Thyroid gland (tissue), 4 donors: Measurements from ENCODE around the gene UBXN4. TPM values are rescaled to one million over a fixed set of nuclear protein-coding genes. Genes with fewer than 3 reads are reported as not detected.
A peak's percentile ranks its signal among the peaks of the same experiment; 100 is the strongest.

Experiments
- DNase-seq, 2 donors: peaks; one replicate each; pipeline ENCODE4 v3.0.0-alpha.2; 2019
- H3K27ac ChIP-seq, 3 donors: fragments of 200-600 bp; sonication (generic); 1 replicate in 2 of 3; 2 replicates in 1 of 3; pipeline ENCODE4 v1.5.1; 2016 to 2019; ENCODE audit warnings: mild to moderate bottlenecking in 1 of 3, moderate library complexity in 1 of 3
- H3K27me3 ChIP-seq: fragments of 200-600 bp; sonication (generic); one replicate; pipeline ENCODE4 v1.5.1; 2019
- H3K36me3 ChIP-seq, 2 donors: fragments of 200-600 bp; sonication (generic); one replicate each; pipeline ENCODE4 v1.5.1; 2016 to 2019
- H3K4me1 ChIP-seq, 2 donors: fragments of 200-600 bp; sonication (generic); one replicate each; pipeline ENCODE4 v1.5.1; 2017 to 2019
- H3K4me3 ChIP-seq, 3 donors: fragments of 200-600 bp; sonication (generic); replicated peaks in 1 of 3; 1 replicate in 2 of 3; 2 replicates in 1 of 3; pipeline ENCODE4 v1.5.1; 2016; ENCODE audit warnings: mild to moderate bottlenecking in 1 of 3
- H3K9me3 ChIP-seq: fragments of 200-600 bp; sonication (generic); one replicate; pipeline ENCODE4 v1.5.1; 2017
- CTCF ChIP-seq, 6 experiments: fragments of 200-600 bp in 3 of 6; fragments of 450-650 bp in 3 of 6; sonication (generic) in 3 of 6; IDR thresholded peaks; one replicate each; pipeline ENCODE4 v1.5.1; 2016 to 2019; ENCODE audit warnings: antibody characterized with exemption in 6 of 6, mild to moderate bottlenecking in 2 of 6, inconsistent platforms in 1 of 6, moderate library complexity in 1 of 6
- POLR2A ChIP-seq, 2 donors: fragments of 450-650 bp; IDR thresholded peaks; one replicate each; pipeline ENCODE4 v1.6.1; 2017; ENCODE audit warnings: antibody characterized with exemption in 2 of 2, mild to moderate bottlenecking in 2 of 2, moderate library complexity in 1 of 2
- WGBS, 2 donors: methylation state at CpG; one replicate each; pipeline ENCODE4 v1.1.5; 2017; 5-methylcytosine and 5-hydroxymethylcytosine counted together
- intact Hi-C: fragments of 100-400 bp; cut with DNase I; formaldehyde crosslinking; loops from one replicate; pipeline ENCODE4 v1.15.1; 2023
- total RNA-seq, 4 donors: library from RNA; depleted of rRNA; stranded (reverse); fragments of >200 nt; gene quantifications; one replicate each; pipeline ENCODE4 v1.2.3, GENCODE V29; 2016

UBXN4 gene
- total RNA-seq, 4 donors from 2014 or later: 83.6 to 134 (median 98.6) TPM

- no peak for TF ChIP-seq POLR2A (IDR thresholded peaks at IDR 0.05)
- no peak overlapping the region for H3K27ac ChIP-seq
- intact Hi-C loops: no loop called here
- peaks cover 62 to 83% of the 10 kb centered on the region in 2 donors for H3K36me3 ChIP-seq
- no peak for DNase-seq
- no peaks in the 10 kb centered on the region for H3K4me1 ChIP-seq
- no peaks in the 10 kb centered on the region for H3K27me3 ChIP-seq
- 50% methylated on average over 2 of the region's 2 CpGs for WGBS, 2 donors
- H3K4me3 ChIP-seq: no peak overlapping the region
- no peaks in the 10 kb centered on the region for H3K9me3 ChIP-seq
These were observed 33.8 kb downstream of the UBXN4 start for GRCh38 chr2:135775420-135775819.

- Histone ChIP-seq H3K4me1 (no peaks in the 10 kb centered on the region), H3K27me3 (no peaks in the 10 kb centered on the region), H3K36me3 (peaks cover 59 to 83% of the 10 kb centered on the region in 2 donors), H3K27ac (no peak overlapping the region), H3K4me3 (no peak overlapping the region), H3K9me3 (no peaks in the 10 kb centered on the region)
- WGBS, 2 donors: 95 to 97% methylated on average over 7 of the region's 7 CpGs
- no peak for DNase-seq
- intact Hi-C loops: no loop called here
- TF ChIP-seq POLR2A (IDR thresholded peaks at IDR 0.05) (no peak), CTCF (IDR thresholded peaks at IDR 0.05) (no peak)
These were observed 34.7 kb downstream of the UBXN4 start for GRCh38 chr2:135776367-135776766.

DNA sequence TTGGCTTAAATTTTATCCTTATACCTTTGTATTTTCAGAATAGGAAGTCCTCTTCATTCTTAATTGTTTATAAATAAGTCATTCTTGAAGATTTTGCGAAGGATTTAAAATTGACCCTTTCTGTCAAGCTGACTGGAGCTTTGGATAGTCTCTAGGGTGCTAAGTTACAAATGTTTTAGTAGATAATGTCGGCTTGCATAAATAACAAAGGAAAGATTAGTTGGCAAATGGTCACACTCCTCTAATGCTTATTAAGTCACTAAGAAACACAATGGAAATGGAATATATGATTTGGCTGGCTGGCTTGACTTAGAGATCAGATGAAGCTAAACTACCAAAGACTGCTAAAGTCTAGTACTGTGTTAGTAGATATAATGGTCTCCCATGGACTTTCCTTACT is 40.6 kb downstream of the UBXN4 start:
- no peak for DNase-seq
- Histone ChIP-seq H3K4me1 (no peaks in the 10 kb centered on the region), H3K27me3 (no peaks in the 10 kb centered on the region), H3K27ac (no peak overlapping the region), H3K36me3 (peaks cover 55 to 71% of the 10 kb centered on the region in 2 donors), H3K4me3 (no peak overlapping the region), H3K9me3 (no peaks in the 10 kb centered on the region)
- intact Hi-C loops: no loop called here
- WGBS, 2 donors: 87 to 94% methylated on average over 2 of the region's 2 CpGs
- no peak for TF ChIP-seq CTCF (IDR thresholded peaks at IDR 0.05)

- WGBS, 2 donors: 81 to 83% methylated on average over 3 of the region's 3 CpGs
- peaks cover 52 to 67% of the 10 kb centered on the region in 2 donors for H3K36me3 ChIP-seq
- no peaks in the 10 kb centered on the region for H3K27me3 ChIP-seq
- H3K4me1 ChIP-seq: no peaks in the 10 kb centered on the region
- H3K27ac ChIP-seq: no peak overlapping the region
- no peaks in the 10 kb centered on the region for H3K9me3 ChIP-seq
- no peak overlapping the region for H3K4me3 ChIP-seq
- intact Hi-C loops: no loop called here
- TF ChIP-seq POLR2A (IDR thresholded peaks at IDR 0.05): no peak
- no peak for TF ChIP-seq CTCF (IDR thresholded peaks at IDR 0.05)
- no peak for DNase-seq
These were observed 41.8 kb downstream of the UBXN4 start for GRCh38 chr2:135783439-135783838.

DNA sequence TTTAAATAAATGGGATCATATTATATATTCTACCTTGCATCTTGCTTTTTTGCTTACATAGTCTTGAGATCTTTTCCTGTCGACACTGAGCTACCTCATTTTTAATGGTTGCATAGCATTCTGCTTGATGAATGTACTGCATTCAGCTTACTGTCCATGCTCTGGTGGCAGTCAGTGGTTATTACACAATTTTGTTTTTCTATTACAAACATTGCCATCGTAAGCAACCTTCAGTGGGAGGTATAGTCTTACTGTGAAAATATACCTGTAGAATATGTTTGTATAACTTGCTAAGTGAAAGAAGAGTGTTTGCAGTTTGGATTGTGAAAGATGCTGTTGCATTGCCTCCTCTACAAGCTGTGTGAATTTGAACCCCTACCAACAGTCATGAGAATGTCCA is 43.4 kb downstream of the UBXN4 start:
- H3K4me1 ChIP-seq: no peaks in the 10 kb centered on the region
- TF ChIP-seq POLR2A (IDR thresholded peaks at IDR 0.05): no peak
- TF ChIP-seq CTCF (IDR thresholded peaks at IDR 0.05): peak in 1 of 6 experiments; percentile 15
- H3K4me3 ChIP-seq: no peak overlapping the region
- 96 to 98% methylated on average over 2 of the region's 2 CpGs for WGBS, 2 donors
- no peak overlapping the region for H3K27ac ChIP-seq
- intact Hi-C loops: no loop called here
- no peak for DNase-seq
- no peaks in the 10 kb centered on the region for H3K9me3 ChIP-seq
- peaks cover 49 to 55% of the 10 kb centered on the region in 2 donors for H3K36me3 ChIP-seq
- H3K27me3 ChIP-seq: no peaks in the 10 kb centered on the region

- DNase-seq: no peak
- no peak overlapping the region for H3K4me3 ChIP-seq
- peaks cover 34 to 37% of the 10 kb centered on the region in 2 donors for H3K36me3 ChIP-seq
- no peaks in the 10 kb centered on the region for H3K9me3 ChIP-seq
- intact Hi-C loops: no loop called here
- no peak for TF ChIP-seq CTCF (IDR thresholded peaks at IDR 0.05)
- no peak for TF ChIP-seq POLR2A (IDR thresholded peaks at IDR 0.05)
- no peaks in the 10 kb centered on the region for H3K27me3 ChIP-seq
- H3K4me1 ChIP-seq: no peaks in the 10 kb centered on the region
- H3K27ac ChIP-seq: no peak overlapping the region
- 82 to 88% methylated on average over 5 of the region's 5 CpGs for WGBS, 2 donors
These were observed 45.2 kb downstream of the UBXN4 start for GRCh38 chr2:135786823-135787222.
